SH-SY5Y (cell line): ENCODE measurements around the gene DNAJC1.

Source experiments
- GATA2 ChIP-seq: IDR thresholded peaks from 2 replicates; pipeline ENCODE4 v1.6.1; 2011; ENCODE audit warnings: mild to moderate bottlenecking, low read depth, low read length
- GATA3 ChIP-seq: IDR thresholded peaks from 2 replicates; pipeline ENCODE4 v1.6.1; 2011; ENCODE audit warnings: low read depth, mild to moderate bottlenecking, low read length, moderate library complexity

The DNAJC1 gene

DNA sequence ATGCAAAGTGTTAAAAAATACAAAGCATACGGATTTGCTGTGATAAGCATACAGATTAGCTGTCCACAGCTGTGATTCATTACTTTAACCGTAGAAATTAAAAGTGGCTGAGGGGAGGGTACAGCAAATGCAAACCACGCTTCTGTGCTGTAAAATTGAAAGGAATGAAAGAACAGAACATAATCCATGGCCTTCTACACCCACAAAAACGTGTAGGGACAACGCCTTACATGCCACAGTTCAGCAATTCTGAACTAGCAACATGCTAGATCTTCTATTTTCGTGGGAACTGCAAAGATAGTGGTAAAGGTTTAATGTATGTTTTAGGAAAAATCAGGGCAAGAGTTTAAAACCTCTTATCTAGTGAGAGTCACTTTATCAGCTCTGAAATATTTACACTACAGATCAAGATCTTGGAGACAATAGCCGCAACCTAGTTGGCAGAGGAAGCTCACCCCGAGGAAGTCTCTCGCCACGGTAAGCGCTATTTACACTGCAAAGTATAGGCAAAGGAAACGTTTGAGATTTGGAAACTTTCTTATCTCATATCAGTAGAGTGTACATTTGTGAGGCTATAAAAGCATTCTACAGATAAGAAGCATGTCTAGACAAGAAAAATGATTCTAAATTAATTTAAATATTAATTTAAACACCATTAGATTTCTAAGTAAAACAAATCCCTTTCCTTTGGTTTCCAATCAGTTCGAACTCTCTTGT, 275.9 kb downstream of the DNAJC1 start:
- TF ChIP-seq GATA2 = peak; percentile 85
- peak; percentile 66 for TF ChIP-seq GATA3

DNA sequence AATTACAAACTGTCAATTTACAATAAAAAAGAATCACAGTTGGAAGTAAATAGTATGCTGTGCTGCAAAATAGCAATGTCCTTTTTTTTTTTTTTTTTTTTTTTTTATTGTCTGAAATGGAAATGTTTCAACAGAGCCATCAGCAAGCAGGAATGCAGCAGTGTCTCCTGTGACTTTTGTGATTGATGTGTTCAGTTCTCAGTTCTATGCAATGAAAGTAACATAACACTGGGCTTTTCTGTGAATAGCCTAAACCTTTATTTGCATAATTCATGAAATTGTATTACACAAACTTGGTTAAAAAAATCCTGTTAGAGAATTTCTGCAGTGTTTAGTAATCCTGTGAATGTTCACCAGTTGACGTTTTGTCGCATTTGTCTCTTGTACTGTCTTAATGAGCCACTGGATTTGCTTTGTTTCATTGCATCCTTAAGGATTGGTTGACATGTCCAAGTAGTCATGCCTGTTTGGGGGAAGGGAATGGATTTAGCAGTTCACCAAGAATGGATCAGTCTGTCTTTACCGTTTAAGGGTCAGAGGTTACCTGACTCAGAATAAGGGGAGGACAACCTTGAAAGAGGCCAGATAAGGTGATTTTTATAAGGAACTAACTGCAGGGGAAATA, 276.8 kb downstream of the DNAJC1 start:
- TF ChIP-seq GATA3 (no peak), GATA2 (no peak)

DNA sequence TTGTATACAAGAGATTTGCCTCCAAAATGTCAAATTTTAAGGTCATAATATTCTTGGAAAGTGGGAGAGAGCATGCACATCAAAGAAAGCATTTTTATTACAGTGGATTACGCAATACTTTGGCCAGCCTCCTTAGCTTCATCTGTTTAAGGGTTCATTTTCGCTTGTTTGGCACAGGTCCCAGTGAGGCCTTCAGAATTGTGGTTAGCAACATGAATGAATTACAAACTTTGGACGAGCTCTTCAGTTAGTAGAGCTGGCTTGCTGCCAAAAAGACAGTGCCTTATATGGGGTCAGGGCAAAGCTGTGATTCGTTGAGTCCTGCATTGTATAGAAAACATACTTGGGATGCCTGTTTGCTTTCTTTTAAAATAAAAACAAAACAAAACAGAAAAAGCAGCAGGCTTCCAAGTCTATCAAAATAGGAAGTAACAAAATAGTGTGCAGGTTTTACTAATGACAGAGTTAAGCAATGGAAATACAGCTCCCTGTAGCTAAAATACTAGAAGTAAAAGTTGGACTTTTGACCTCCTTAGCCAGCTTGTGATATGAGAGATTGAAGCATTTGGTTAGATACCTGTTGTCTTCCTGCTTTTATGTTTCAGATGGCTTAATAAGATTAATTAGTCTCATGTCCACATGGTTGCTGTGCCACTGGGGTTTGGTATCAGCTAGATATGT, 278.7 kb downstream of the DNAJC1 start:
- TF ChIP-seq GATA3 (no peak), GATA2 (no peak)

DNA sequence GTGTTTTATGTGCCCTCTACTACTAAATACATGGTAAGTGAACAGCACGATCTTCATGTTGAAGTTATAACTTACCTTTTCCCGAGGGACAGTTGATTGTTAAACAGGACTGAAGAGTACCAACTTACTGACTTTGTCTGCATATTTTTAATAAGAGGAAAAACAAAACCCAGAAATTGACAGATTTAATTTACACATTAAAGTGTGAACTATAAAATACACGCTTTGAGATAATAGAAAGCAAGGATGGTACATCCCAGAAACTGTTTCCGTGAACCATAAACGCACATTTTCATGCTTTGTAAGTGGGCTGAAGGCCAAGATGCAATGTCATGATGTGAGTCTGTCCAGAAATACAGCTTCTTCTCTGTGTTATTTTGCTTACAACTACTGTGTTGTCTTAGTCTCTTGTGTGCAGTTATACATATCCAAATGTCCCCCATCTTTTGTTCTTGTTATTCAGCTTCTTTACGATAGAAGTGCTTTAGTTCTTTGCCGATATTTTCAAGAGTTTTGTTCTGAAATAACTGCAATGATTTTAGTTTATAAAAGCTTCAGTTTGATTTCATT, 279.4 kb downstream of the DNAJC1 start:
- no peak for TF ChIP-seq GATA2
- no peak for TF ChIP-seq GATA3

DNA sequence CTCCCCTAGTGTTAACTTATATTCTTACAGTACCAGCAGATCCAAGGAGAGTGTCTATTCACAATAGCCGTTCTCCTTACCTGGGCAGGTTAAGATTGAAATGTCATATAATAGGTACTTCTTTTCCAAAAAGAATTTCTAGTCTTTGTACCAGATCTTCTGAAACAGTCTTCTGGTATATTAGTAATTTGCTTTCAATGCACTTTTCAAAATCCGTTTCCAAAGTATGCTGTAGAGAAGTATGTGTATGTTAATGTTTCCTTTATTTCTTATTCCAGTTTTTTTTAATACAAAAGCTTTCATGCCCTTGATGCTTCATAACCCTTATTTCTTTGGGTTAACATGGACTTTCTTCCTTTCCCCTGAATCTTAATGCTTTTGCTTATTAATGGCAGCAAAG, 281.3 kb downstream of the DNAJC1 start:
- no peak for TF ChIP-seq GATA2
- TF ChIP-seq GATA3 = no peak

DNA sequence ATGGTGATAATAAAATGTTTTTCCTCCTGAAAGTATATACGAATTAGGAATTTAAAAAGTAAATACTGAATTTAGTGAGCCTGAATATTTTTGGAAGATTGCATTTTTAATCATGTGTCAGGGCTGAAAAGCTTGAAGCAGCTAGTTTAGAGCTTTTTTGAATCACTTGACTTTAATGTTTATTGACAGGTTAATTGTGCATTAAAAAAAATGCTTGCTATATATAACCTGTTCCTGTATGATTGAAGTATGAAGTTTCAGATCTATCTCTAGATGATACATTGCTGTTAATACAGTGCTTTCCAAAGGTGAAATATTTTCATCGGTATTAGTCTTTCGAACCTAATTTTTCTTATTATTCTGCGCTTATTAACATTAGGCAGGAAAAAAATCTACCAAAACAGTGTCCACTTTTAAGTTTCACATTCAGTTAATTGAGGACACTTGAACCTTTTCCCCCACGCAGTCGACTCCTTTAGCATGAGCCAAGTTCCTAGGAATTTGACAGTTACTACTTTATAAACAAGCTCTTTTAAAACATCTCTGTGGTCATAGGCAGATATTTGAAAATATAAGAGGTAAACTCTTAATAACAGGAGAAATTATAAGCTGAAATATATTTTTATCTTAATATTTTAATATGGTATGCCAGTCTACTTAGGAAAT, 282.4 kb downstream of the DNAJC1 start:
- TF ChIP-seq GATA3 = no peak
- TF ChIP-seq GATA2 = no peak

DNA sequence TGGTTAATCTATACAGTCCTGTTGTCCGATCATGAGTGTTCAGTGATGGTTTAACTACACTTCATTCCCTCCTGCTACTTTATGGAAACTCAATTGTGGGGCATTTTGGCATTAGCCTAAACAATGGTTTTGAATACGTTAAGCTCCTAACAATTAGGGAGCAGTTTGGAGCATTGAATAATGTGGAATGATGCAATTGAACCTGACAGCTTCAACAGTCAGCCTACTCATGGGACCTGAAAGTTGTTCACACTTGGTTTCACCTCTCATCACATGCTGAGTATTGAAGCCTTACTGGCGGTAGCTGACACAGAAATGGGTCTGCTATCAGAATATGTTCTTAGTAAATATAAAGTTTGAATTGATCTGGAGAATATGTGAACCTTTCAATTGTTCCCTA, 283.4 kb downstream of the DNAJC1 start:
- TF ChIP-seq GATA2 = no peak
- TF ChIP-seq GATA3 = no peak

DNA sequence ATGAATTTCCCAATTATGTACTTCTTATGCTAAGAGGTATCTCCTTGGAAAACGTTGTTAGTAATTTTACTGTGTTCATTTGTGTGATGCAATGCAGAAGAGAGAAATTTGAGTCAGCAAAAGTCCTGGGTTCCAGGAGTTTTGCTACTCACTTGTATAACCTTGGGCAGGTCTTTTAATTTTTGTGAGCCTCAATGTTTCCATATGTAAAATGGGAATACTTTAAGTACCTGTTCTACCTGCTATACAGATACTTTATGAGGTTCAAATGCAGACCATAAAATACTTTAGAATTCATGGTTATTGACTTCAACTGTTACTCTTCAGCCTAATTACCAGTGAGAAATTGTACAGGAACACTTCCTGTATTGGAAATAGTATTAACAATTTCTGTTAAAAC, 284.0 kb downstream of the DNAJC1 start:
- TF ChIP-seq GATA3 = no peak
- TF ChIP-seq GATA2 = no peak

DNA sequence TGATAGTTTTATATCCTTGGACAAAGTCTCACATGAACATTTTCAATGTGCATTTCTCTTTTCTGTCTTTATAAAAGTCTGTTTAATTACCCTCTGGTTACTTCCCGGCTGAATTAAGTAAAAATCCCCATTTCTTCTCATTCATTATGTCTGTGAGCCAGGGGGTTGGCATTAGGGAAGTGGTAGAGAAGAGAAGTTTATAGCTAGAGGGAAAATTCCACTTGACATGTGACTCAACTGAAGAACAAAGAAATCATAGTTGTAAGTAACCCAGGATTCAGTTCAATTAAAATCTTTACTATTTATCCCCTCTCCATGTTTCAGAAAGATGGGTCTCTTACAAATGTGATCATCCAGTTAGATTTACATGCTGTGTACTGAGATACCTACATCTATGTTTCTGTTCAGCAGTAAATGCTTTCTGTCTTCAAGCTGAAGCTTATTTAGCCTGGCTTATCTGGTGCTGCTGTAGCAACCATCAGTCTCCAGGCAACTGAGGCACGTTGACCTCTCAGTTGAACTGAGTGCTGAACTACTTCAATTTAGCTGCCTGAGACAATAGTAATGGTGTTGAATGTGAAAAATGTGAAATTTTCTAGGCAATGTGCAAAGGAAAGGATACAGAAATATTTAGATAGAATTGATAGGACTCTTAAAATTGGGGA, 287.9 kb downstream of the DNAJC1 start:
- TF ChIP-seq GATA3 (peak; percentile 69; the same call in 1 of the 2 replicates), GATA2 (peak; percentile 80)

DNA sequence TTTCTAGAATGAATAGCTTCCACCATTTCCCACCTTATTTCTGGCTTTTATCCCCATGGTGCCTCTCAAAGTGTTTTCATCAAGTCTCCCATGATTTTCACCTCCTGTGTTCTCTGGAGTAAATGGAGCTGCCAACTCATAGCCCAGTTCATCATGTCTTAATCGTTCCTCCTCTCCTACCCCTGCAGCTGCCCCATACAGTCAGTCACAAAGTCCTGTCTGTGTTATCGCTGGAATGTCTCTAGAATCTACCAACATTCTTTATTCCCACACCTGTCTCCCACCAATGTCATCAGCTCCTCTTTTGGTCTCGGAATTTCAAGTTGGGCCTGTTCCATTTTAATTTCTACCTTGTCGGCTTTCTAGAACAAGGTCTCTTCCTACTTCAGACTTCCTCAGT, 290.6 kb downstream of the DNAJC1 start:
- TF ChIP-seq GATA3 (no peak), GATA2 (no peak)

DNA sequence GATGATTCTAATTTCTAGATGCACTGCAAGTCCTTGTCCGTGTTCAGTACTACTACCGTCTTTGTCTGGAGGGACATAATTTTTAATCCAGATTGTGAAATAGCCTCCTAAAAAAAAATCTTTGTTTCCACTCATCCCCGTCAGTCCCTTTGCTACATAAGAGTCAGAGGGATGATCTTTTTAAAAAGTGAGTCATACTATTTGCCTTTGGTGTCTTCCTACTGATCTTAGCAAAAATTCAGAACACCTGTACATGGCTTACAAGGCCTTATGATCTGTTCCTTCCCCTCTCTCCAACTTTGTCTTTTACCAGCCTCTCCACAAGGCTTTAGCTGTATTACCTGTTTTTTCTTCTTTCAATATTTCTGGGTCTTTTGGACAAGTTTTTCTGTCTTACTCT, 296.0 kb downstream of the DNAJC1 start:
- TF ChIP-seq GATA2 = no peak
- TF ChIP-seq GATA3 = no peak
